22Rv1 (cell line): ENCODE measurements around the gene PFKM.

Experiments used
- H3K27ac ChIP-seq: fragments of 450-650 bp; 2 replicates; pipeline ENCODE4 v1.5.1; 2017
- CTCF ChIP-seq: fragments of 450-650 bp; IDR thresholded peaks from 2 replicates; pipeline ENCODE4 v1.5.1; 2017; ENCODE audit warnings: mild to moderate bottlenecking
- ZFX ChIP-seq: fragments of 450-650 bp; IDR thresholded peaks from 2 replicates; pipeline ENCODE4 v1.6.1; 2017; ENCODE audit warnings: antibody characterized with exemption, borderline replicate concordance

The PFKM gene

GRCh38 chr12:48077111-48077510, 42.1 kb upstream of the PFKM start:
- no peak for TF ChIP-seq ZFX
- TF ChIP-seq CTCF, result no peak
- no peak overlapping the region for H3K27ac ChIP-seq

GRCh38 chr12:48078901-48079300, 40.3 kb upstream of the PFKM start:
- TF ChIP-seq CTCF (no peak), ZFX (no peak)
- H3K27ac ChIP-seq, result no peak overlapping the region

GRCh38 chr12:48080285-48080684, 38.9 kb upstream of the PFKM start:
- TF ChIP-seq CTCF (no peak), ZFX (no peak)
- no peak overlapping the region for H3K27ac ChIP-seq

- H3K27ac ChIP-seq, result no peak overlapping the region
- TF ChIP-seq ZFX (no peak), CTCF (no peak)
These were observed 38.3 kb upstream of the PFKM start for GRCh38 chr12:48080821-48081220.

- no peak overlapping the region for H3K27ac ChIP-seq
- TF ChIP-seq CTCF, result peak; percentile 38
- TF ChIP-seq ZFX, result no peak
These were observed 35.1 kb upstream of the PFKM start for GRCh38 chr12:48084066-48084465.

- TF ChIP-seq CTCF, result no peak
- TF ChIP-seq ZFX, result no peak
- H3K27ac ChIP-seq, result no peak overlapping the region
These were observed 34.2 kb upstream of the PFKM start for GRCh38 chr12:48084841-48085460.

GRCh38 chr12:48086327-48086726, 32.8 kb upstream of the PFKM start:
- TF ChIP-seq ZFX, result no peak
- no peak for TF ChIP-seq CTCF
- H3K27ac ChIP-seq, result no peak overlapping the region
